Measurements from ENCODE around the gene XPNPEP3. TPM values are rescaled to one million over a fixed set of nuclear protein-coding genes. Genes with fewer than 3 reads are reported as not detected.

The XPNPEP3 gene
- total RNA-seq, 1 donor from 2014 or later = 12.8 TPM

DNA sequence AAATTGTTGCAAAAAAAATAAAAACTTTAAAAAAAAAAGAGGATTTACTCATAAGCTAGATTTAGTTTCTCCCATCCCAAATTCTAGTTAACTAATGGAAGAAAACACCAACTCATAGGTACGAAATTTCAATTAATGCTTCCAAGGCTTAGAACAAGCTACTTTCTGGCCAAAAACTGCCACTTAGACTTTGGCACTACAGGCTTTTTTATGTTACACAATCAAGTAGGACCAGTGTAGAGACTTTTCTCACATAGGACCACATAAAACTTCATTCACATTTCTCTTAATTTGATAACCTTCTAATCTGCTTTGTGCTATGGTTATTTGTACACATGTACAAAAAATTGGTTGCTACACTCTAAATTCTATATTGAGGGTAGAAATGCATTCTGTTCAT lies 3.6 kb upstream of the XPNPEP3 start:
- Histone ChIP-seq H3K36me3 (peaks cover 0 to 19% of the 10 kb centered on the region in 2 donors), H3K27me3 (no peaks in the 10 kb centered on the region), H3K4me1 (peaks cover 63% of the 10 kb centered on the region), H3K9me3 (no peaks in the 10 kb centered on the region), H3K4me3 (no peak overlapping the region), H3K27ac (no peak overlapping the region)
- intact Hi-C loops (cut with DNase I) = no loop called here
- DNase-seq (ENCODE audit: extremely low spot score in 2 of 2) = no peak
- no peak for TF ChIP-seq POLR2AphosphoS5 (IDR thresholded peaks at IDR 0.05; ENCODE audit: insufficient read depth in 1 of 2, low read depth in 1 of 2)
- no peak for TF ChIP-seq POLR2A (IDR thresholded peaks at IDR 0.05)
- TF ChIP-seq, protein P1, sequence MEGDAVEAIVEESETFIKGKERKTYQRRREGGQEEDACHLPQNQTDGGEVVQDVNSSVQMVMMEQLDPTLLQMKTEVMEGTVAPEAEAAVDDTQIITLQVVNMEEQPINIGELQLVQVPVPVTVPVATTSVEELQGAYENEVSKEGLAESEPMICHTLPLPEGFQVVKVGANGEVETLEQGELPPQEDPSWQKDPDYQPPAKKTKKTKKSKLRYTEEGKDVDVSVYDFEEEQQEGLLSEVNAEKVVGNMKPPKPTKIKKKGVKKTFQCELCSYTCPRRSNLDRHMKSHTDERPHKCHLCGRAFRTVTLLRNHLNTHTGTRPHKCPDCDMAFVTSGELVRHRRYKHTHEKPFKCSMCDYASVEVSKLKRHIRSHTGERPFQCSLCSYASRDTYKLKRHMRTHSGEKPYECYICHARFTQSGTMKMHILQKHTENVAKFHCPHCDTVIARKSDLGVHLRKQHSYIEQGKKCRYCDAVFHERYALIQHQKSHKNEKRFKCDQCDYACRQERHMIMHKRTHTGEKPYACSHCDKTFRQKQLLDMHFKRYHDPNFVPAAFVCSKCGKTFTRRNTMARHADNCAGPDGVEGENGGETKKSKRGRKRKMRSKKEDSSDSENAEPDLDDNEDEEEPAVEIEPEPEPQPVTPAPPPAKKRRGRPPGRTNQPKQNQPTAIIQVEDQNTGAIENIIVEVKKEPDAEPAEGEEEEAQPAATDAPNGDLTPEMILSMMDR (IDR thresholded peaks at IDR 0.05) = no peak

GRCh38 chr22:40853961-40854360 lies 3.0 kb upstream of the XPNPEP3 start:
- no peak for DNase-seq (ENCODE audit: extremely low spot score in 2 of 2)
- Histone ChIP-seq H3K36me3 (peaks cover 0 to 13% of the 10 kb centered on the region in 2 donors), H3K27ac (peak overlapping the region; percentile 100), H3K4me3 (peak overlapping the region; percentile 84 to 87), H3K9me3 (no peaks in the 10 kb centered on the region), H3K27me3 (no peaks in the 10 kb centered on the region), H3K4me1 (peaks cover 70% of the 10 kb centered on the region)
- intact Hi-C loops (cut with DNase I) = no loop called here
- TF ChIP-seq, protein P1 (IDR thresholded peaks at IDR 0.05) = no peak
- no peak for TF ChIP-seq POLR2AphosphoS5 (IDR thresholded peaks at IDR 0.05; ENCODE audit: insufficient read depth in 1 of 2, low read depth in 1 of 2)
- no peak for TF ChIP-seq POLR2A (IDR thresholded peaks at IDR 0.05)

DNA sequence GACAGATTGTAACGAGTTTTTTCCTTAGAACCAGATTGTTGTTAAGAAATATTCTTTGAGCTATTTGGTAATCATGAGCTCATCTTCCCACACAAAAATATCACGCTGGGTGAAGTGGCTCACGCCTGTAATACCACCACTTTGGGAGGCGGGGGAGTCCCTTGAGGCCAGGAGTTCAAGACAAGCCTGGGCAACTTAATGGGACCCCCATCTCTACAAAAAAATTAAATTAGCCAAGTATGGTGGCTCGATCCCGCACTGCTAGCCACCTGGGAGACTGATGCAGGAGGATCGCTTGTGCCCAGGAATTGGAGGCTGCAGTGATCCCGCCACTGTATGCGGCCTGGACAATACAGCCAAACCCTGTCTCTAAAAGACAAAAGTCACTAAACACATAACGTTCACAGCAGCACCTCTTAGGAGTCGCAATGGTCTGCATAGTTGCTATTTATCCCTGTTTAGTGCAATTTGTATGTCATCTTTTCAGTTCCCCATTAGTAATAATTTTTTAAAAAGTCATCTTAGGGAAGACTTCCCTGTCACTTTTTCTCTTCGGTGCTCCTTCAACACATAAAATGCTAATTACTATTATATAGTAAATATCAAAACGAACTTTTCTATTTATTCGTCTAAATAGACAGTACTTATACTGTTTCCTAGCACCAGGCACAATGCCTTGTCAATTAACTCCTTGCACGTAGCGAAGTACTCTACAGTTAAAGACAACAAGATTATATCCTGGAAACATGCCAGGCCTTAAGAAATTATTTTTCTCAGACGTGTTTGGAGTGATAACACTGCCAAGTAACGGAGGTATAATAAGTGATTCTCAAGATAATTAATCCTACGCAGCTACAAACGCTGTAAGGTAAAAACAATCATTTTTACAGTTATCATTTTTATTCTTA lies 1.6 kb upstream of the XPNPEP3 start:
- H3K27ac ChIP-seq = peak overlapping the region; percentile 100
- H3K27me3 ChIP-seq = no peaks in the 10 kb centered on the region
- DNase-seq (ENCODE audit: extremely low spot score in 2 of 2) = no peak
- H3K4me1 ChIP-seq = peaks cover 70% of the 10 kb centered on the region
- no peaks in the 10 kb centered on the region for H3K36me3 ChIP-seq
- TF ChIP-seq, protein P1 (IDR thresholded peaks at IDR 0.05) = no peak
- TF ChIP-seq POLR2A (IDR thresholded peaks at IDR 0.05) = no peak
- TF ChIP-seq POLR2AphosphoS5 (IDR thresholded peaks at IDR 0.05; ENCODE audit: insufficient read depth in 1 of 2, low read depth in 1 of 2) = no peak
- intact Hi-C loops (cut with DNase I) = no loop called here
- peak overlapping the region; percentile 84 to 87 for H3K4me3 ChIP-seq
- no peaks in the 10 kb centered on the region for H3K9me3 ChIP-seq

GRCh38 chr22:40855979-40856512 lies 902 bp upstream of the XPNPEP3 start:
- peak overlapping the region; percentile 100 for H3K27ac ChIP-seq
- TF ChIP-seq, protein P1 (IDR thresholded peaks at IDR 0.05) = no peak
- TF ChIP-seq POLR2AphosphoS5 (IDR thresholded peaks at IDR 0.05; ENCODE audit: insufficient read depth in 1 of 2, low read depth in 1 of 2) (no peak), POLR2A (IDR thresholded peaks at IDR 0.05) (no peak)
- H3K9me3 ChIP-seq = no peaks in the 10 kb centered on the region
- no peaks in the 10 kb centered on the region for H3K27me3 ChIP-seq
- no peaks in the 10 kb centered on the region for H3K36me3 ChIP-seq
- peaks cover 63% of the 10 kb centered on the region for H3K4me1 ChIP-seq
- H3K4me3 ChIP-seq = peak overlapping the region; percentile 84 to 87
- peak in 1 of 2 donors; percentile 87 for DNase-seq (ENCODE audit: extremely low spot score in 2 of 2)
- intact Hi-C loops (cut with DNase I) = no loop called here

All from vagina (tissue), 2 donors.